Epithelial cell of prostate (primary cell): Measurements from ENCODE around the gene SCAMP5.

ENCODE experiments used
- DNase-seq: peaks from one replicate; pipeline ENCODE4 v3.0.0-alpha.2; 2011; ENCODE audit warnings: low read depth, low spot score
- H3K27ac ChIP-seq: fragments of 450-650 bp; 2 replicates; pipeline ENCODE4 v1.5.1; 2017; ENCODE audit warnings: mild to moderate bottlenecking

SCAMP5 gene

GRCh38 chr15:75016431-75016830 lies 21.1 kb downstream of the SCAMP5 start:
- DNase-seq, result no peak
- H3K27ac ChIP-seq, result no peak overlapping the region

- no peak overlapping the region for H3K27ac ChIP-seq
- no peak for DNase-seq
These were observed 24.6 kb downstream of the SCAMP5 start for GRCh38 chr15:75019916-75020315.

- no peak overlapping the region for H3K27ac ChIP-seq
- DNase-seq, result no peak
These were observed 26.0 kb downstream of the SCAMP5 start for GRCh38 chr15:75021341-75021740.

GRCh38 chr15:75022783-75023180 lies 27.4 kb downstream of the SCAMP5 start:
- H3K27ac ChIP-seq, result no peak overlapping the region
- no peak for DNase-seq

- H3K27ac ChIP-seq, result peak within 1 kb of the TSS; percentile 22
- DNase-seq, result peak; percentile 72
These were observed 28.0 kb downstream of the SCAMP5 start, which contains the start of gene PPCDC for GRCh38 chr15:75023181-75023871. TSS of gene PPCDC (plus strand) at chr15:75023590. CDS start at chr15:75028319, 4,729 bp downstream.

GRCh38 chr15:75023872-75024636 lies 28.7 kb downstream of the SCAMP5 start:
- DNase-seq, result no peak

GRCh38 chr15:75025107-75025506 lies 29.7 kb downstream of the SCAMP5 start:
- no peak for DNase-seq
- H3K27ac ChIP-seq, result no peak overlapping the region

More at GRCh38 chr15:75023872-75024636, 28.7 kb downstream of the SCAMP5 start:
- H3K27ac ChIP-seq, result peak overlapping the region; percentile 22

- H3K27ac ChIP-seq, result no peak overlapping the region
- DNase-seq, result no peak
These were observed 30.3 kb downstream of the SCAMP5 start for GRCh38 chr15:75025548-75026260.

GRCh38 chr15:75027551-75027950 lies 32.2 kb downstream of the SCAMP5 start:
- H3K27ac ChIP-seq, result no peak overlapping the region

GRCh38 chr15:75028991-75029377 lies 33.6 kb downstream of the SCAMP5 start:
- no peak for DNase-seq
- no peak overlapping the region for H3K27ac ChIP-seq

More at GRCh38 chr15:75027551-75027950, 32.2 kb downstream of the SCAMP5 start:
- no peak for DNase-seq

GRCh38 chr15:75029378-75030022 lies 34.1 kb downstream of the SCAMP5 start:
- H3K27ac ChIP-seq, result peak overlapping the region; percentile 38

GRCh38 chr15:75030023-75030413 lies 34.7 kb downstream of the SCAMP5 start:
- DNase-seq, result no peak
- peak overlapping the region; percentile 38 for H3K27ac ChIP-seq

More at GRCh38 chr15:75029378-75030022, 34.1 kb downstream of the SCAMP5 start:
- no peak for DNase-seq

- H3K27ac ChIP-seq, result peak overlapping the region; percentile 38
- no peak for DNase-seq
These were observed 35.1 kb downstream of the SCAMP5 start for GRCh38 chr15:75030424-75030823.

- H3K27ac ChIP-seq, result peak overlapping the region; percentile 14
- DNase-seq, result no peak
These were observed 36.5 kb downstream of the SCAMP5 start for GRCh38 chr15:75031848-75032247.

- peak overlapping the region; percentile 14 for H3K27ac ChIP-seq
- DNase-seq, result no peak
These were observed 37.0 kb downstream of the SCAMP5 start for GRCh38 chr15:75032395-75032794.

- no peak overlapping the region for H3K27ac ChIP-seq
- no peak for DNase-seq
These were observed 38.4 kb downstream of the SCAMP5 start for GRCh38 chr15:75033809-75034208.

GRCh38 chr15:75034615-75035014 lies 39.3 kb downstream of the SCAMP5 start:
- H3K27ac ChIP-seq, result no peak overlapping the region
- DNase-seq, result no peak

GRCh38 chr15:75036212-75036616 lies 40.9 kb downstream of the SCAMP5 start:
- peak; percentile 60 for DNase-seq
- peak overlapping the region; percentile 71 for H3K27ac ChIP-seq

- DNase-seq, result no peak
- H3K27ac ChIP-seq, result peak overlapping the region; percentile 71
These were observed 42.3 kb downstream of the SCAMP5 start for GRCh38 chr15:75037685-75038084.

- no peak overlapping the region for H3K27ac ChIP-seq
- DNase-seq, result no peak
These were observed 42.9 kb downstream of the SCAMP5 start for GRCh38 chr15:75038231-75038630.
